ENCODE data around the gene EMD. TPM values are rescaled to one million over a fixed set of nuclear protein-coding genes. Genes with fewer than 3 reads are reported as not detected.

Gene EMD
- total RNA-seq: 29.2 and 39.7 TPM in 2 replicates

GRCh38 chrX:154378799-154379568 lies at the start of gene EMD:
Gene EMD, plus strand, starts transcription at chrX:154379295. Its CDS starts 190 bp downstream, at chrX:154379485.

GRCh38 chrX:154374313-154375155 lies 4.6 kb upstream of the EMD start, which contains the start of gene FLNA:
Gene FLNA, minus strand, starts transcription at chrX:154374634. Its CDS starts 3,389 bp downstream, at chrX:154371245.

GRCh38 chrX:154397888-154398667 lies 19.0 kb downstream of the EMD start, which contains the start of gene RPL10:
Gene RPL10, plus strand, starts transcription at chrX:154398377. Its CDS starts 143 bp downstream, at chrX:154398520.

DNA sequence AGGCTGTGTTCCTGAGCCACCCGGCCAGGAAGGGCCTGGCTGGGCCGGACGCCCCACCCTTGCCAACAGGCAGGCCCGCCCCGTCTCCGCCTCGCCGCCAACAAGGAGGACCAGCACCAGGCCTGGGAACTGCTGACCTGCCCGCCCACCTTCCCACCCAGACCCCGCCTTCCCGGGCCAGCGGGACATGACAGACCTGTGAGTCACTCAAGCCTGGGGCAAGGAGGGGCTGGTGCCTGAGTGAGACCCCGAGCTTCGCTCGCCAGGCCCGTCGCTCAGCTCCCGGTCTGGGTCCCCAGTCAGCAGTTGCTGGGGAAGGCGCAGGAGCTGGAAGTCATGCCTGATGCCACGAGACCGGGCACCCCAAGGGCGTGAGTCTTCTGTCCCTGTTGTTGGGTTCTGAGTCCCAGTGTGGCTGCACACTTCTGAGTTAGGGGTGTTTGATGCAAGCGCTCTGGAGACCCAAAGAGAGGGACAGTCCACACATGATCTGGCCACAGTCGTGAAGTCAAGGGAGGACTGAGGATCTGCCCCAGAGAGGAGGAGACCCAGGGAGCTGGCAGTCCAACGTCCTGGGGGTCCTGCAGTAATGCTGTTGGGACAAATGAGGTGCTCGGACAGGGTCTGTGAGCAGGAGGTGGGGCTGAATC lies 30.3 kb downstream of the EMD start, which contains the start of gene DNASE1L1:
TSS of gene DNASE1L1 (minus strand) at position 33 of the 650 bp plus-strand sequence. CDS start 3,686 bp downstream, outside the sequence.

GRCh38 chrX:154428176-154429171 lies 49.4 kb downstream of the EMD start, which contains the start of gene ATP6AP1:
Gene ATP6AP1, plus strand, starts transcription at chrX:154428677. Its CDS starts 16 bp downstream, at chrX:154428693.

Small RNA genes within 50 kb of the gene (small RNA-seq; reads per million reads assigned to genes)
- gene SNORA70: not detected

Other genes with a start within 250 kb of the EMD start
- gene OPN1LW, start 235.1 kb upstream of the EMD start, total RNA-seq: not detected in 2 replicates
- not detected in 2 replicates for gene OPN1MW, start 196.7 kb upstream of the EMD start, total RNA-seq
- not detected in 2 replicates for gene OPN1MW2, start 159.5 kb upstream of the EMD start, total RNA-seq
- gene OPN1MW3, start 121.7 kb upstream of the EMD start, total RNA-seq: not detected in 2 replicates
- not detected in 2 replicates for gene TEX28, start 84.2 kb upstream of the EMD start, total RNA-seq
- gene TKTL1, start 83.5 kb upstream of the EMD start, total RNA-seq: not detected in 2 replicates
- 4,119 and 4,322 TPM in 2 replicates for gene FLNA, start 4.7 kb upstream of the EMD start, total RNA-seq
- gene RPL10, start 19.1 kb downstream of the EMD start, total RNA-seq: 1,504 and 2,235 TPM in 2 replicates
- 54.7 and 73.2 TPM in 2 replicates for gene DNASE1L1, start 30.0 kb downstream of the EMD start, total RNA-seq
- 19.9 and 22.6 TPM in 2 replicates for gene TAFAZZIN, start 32.2 kb downstream of the EMD start, total RNA-seq
- 52.0 and 53.1 TPM in 2 replicates for gene ATP6AP1, start 49.4 kb downstream of the EMD start, total RNA-seq
- 117 and 119 TPM in 2 replicates for gene GDI1, start 57.9 kb downstream of the EMD start, total RNA-seq
- gene FAM50A, start 64.8 kb downstream of the EMD start, total RNA-seq: 37.2 and 47.6 TPM in 2 replicates
- gene PLXNA3, start 79.0 kb downstream of the EMD start, total RNA-seq: 23.8 and 35.0 TPM in 2 replicates
- 13.3 and 19.4 TPM in 2 replicates for gene LAGE3, start 100.0 kb downstream of the EMD start, total RNA-seq
- gene UBL4A, start 107.3 kb downstream of the EMD start, total RNA-seq: 39.1 and 43.0 TPM in 2 replicates
- gene SLC10A3, start 111.3 kb downstream of the EMD start, total RNA-seq: 31.8 and 35.3 TPM in 2 replicates
- gene FAM3A, start 136.9 kb downstream of the EMD start, total RNA-seq: 25.4 and 28.1 TPM in 2 replicates
- 98.6 and 101 TPM in 2 replicates for gene G6PD, start 167.6 kb downstream of the EMD start, total RNA-seq
- gene IKBKG, start 168.3 kb downstream of the EMD start, total RNA-seq: 12.7 and 15.2 TPM in 2 replicates
- not detected in 2 replicates for gene CTAG1A, start 205.8 kb downstream of the EMD start, total RNA-seq
- not detected in 2 replicates for gene CTAG1B, start 240.0 kb downstream of the EMD start, total RNA-seq

Data from hair follicle dermal papilla cell (primary cell).